HG03108 (cell line): ENCODE measurements around the gene ZNF521.

Source experiments
- ATAC-seq: cut with Tn5 transposase; IDR thresholded peaks from one replicate; pipeline ENCODE4 v1.9.1; 2021; ENCODE audit warnings: moderate library complexity; ENCODE audit not compliant: unreplicated experiment

Gene ZNF521

DNA sequence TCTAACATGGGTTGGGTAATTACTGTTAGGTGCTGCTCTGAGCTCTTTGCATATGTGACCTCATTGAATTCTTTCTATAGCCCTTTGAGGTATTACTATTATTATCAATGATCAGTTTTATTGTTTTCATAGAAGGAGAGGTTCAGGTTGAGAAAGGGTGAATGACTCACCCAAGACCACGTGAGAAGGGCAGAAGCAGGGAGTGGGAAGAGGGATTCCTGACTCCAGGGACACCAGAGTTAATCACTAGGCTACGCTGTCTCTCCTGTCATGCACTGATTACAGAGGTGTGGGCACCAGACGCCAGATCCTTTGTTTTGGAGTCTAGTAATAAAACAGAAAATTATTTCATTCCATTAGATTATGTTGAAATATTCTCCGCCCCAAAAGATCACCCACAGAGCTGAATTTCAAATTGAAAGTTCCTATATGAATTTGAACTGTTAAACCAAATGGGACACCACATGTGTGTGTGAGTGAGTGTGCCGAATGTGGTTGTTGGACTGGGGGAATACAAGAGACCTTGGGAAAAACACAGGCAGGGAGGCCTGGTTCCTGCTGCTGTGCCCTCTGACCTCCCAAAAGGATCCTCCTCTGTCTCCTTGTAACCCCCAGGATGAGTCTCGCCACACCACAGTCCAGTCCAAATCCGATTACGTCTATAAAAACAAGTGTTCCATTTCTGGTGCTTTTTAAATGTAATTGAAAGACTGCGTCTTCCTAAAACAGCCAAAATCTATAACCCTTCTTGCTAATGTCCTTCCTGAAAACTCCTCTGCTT, 215.4 kb downstream of the ZNF521 start:
- no peak for ATAC-seq

GRCh38 chr18:25134861-25135260, 217.1 kb downstream of the ZNF521 start:
- no peak for ATAC-seq

- ATAC-seq = no peak
These were observed 218.1 kb downstream of the ZNF521 start for GRCh38 chr18:25133879-25134278.

- no peak for ATAC-seq
These were observed 219.0 kb downstream of the ZNF521 start for GRCh38 chr18:25132786-25133496.

DNA sequence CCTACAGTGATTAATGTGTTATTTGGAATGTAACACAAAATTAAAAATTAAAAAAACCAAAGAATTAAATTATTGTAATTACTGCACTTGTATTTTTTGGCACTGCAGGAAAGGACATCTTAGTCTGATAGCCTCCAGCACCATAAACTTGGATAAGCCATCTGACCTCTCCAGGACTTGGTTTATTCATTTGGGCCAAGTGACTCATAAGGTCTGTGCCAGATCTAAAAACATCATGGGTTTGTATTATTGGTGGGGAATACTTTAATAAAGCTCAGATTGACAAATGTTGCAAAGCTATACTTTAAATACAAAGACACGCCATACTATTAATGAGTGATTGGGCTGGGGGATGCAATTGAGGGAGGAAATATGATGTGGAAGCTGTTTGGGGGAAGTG, 225.2 kb downstream of the ZNF521 start:
- no peak for ATAC-seq

GRCh38 chr18:25125680-25126079, 226.3 kb downstream of the ZNF521 start:
- no peak for ATAC-seq

GRCh38 chr18:25123438-25124232, 228.3 kb downstream of the ZNF521 start:
- ATAC-seq = no peak

- no peak for ATAC-seq
These were observed 230.5 kb downstream of the ZNF521 start for GRCh38 chr18:25121442-25121841.

- no peak for ATAC-seq
These were observed 238.4 kb downstream of the ZNF521 start for GRCh38 chr18:25113566-25113965.

- no peak for ATAC-seq
These were observed 239.0 kb downstream of the ZNF521 start for GRCh38 chr18:25112821-25113434.

GRCh38 chr18:25111377-25112288, 240.3 kb downstream of the ZNF521 start:
- ATAC-seq = no peak

DNA sequence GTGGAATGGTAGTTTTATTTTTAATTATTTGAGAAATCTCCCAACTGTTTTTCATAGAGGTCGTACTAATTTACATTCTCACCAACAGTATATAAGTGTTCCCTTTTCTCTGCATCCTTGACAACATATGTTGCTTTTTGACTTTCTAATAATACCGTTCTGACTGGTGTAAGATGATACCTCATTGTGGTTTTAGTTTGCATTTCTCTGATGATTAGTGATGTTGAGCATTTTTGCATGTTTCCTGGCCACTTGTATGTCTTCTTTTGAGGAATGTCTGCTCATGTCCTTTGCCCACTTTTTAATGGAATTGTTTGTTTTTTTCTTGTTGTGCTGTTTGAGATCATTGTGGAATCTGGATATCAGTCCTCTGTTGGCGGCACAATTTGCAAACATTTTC, 242.5 kb downstream of the ZNF521 start:
- ATAC-seq = no peak

- ATAC-seq = no peak
These were observed 248.4 kb downstream of the ZNF521 start for GRCh38 chr18:25103468-25104155.

DNA sequence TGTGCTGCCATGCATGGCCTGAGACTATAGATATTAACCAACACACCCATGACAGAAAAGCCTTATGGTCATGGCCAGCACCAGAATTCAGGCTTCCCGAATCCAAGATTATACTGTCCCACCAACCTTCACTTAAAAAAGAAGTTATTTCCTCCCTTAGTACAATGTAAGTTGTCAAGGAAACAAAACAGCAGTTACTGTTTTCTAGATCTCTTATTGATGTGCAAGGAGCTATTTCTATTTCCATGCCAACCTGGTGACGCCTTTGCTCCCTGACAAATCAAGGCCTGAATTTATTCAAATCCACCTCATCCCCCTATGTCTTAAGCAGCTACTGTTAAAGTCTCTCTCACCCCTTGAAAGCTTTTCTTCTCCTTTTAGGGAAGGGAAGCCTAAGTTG, 249.3 kb downstream of the ZNF521 start:
- no peak for ATAC-seq

DNA sequence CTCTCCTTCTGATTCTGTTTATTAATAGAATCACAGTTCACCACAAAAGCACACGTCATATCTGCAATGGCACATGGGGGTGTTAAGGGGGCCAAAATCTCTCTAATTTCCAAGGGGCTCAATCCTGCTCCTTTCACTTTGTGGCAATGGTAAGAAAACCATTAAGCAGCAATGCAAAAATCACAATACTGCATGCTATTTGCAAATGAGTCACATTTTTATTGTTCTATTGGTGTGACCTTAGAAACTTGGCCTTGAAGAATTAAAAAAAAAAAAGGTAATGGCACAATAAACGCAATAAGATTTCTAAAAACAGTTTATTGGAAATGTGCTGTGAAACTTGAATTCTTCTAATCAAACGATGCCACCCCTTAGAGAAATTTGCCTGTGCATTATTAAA, 251.5 kb downstream of the ZNF521 start:
- ATAC-seq = no peak

DNA sequence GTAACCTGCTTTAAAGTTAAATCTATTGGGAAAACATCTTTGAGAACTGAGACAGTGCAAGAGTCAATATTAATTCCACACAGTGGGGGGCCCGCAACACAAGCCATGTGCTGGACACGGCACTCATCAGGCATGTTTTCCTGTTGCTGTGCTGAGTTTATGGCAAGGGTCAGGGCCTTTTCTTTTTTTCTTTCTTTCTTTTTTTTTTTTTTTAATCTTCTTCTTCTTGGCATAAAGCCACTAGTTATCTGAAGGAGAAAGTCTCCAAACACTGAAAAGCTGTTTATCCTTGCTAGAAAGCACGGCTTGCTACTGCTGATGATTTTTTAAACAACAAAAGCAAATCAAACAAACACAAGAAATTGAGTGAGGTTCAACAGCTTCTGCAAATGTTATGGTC, 252.1 kb downstream of the ZNF521 start:
- ATAC-seq = no peak

GRCh38 chr18:25097569-25098056, 254.4 kb downstream of the ZNF521 start:
- no peak for ATAC-seq

- ATAC-seq = no peak
These were observed 254.9 kb downstream of the ZNF521 start for GRCh38 chr18:25097057-25097456.

DNA sequence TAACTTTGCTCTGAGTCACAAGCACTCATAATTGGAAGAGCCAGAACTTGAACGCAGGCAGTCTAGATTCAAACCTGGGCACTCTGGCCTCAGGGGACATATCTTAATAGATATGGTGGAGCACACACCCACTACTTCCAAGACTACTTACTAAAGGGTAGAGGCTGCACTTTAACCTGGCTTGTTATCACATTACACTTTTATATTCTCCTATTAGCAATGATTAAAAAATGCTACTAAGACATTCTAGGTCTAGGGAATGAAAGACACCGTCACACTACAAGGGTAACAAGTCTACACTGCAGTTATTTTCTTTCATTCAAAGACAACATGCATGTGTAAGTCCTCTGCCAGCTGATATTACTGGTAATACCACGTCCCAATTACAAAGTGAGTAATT, 258.8 kb downstream of the ZNF521 start:
- ATAC-seq = no peak
